Hematopoietic multipotent progenitor cell treated with erythropoietin and hydrocortisone succinate and interleukin-3 and kit ligand, for 15 days (in vitro differentiated cells): ENCODE data around the gene ERVH48-1.
"Not testable (repeated sequence)": the region's sequence is repeated elsewhere in the genome, so short reads cannot be mapped to it uniquely, and the experiment has no call there.

Experiments
- DNase-seq: peaks from one replicate; pipeline ENCODE4 v3.0.0-alpha.2; 2015; ENCODE audit warnings: low spot score

ERVH48-1 gene

DNA sequence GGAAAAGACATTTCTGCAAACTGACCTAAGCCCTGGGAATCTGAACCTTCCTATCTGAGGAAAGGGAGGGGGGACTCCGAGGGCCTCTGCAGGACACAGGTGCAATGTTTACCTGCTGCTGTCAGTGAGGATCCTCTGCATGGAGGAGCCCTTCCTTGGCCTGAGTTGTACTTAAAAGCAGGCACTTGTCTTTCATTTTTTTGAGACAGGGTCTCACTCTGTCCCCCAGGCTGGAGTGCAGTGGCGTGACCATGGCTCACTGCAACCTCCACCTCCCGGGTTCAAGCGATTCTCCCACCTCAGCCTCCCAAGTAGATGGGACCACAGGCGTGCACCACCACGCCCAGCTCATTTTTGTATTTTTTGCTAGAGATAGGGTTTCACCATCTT, 13.2 kb upstream of the ERVH48-1 start:
- DNase-seq = not testable (repeated sequence)

DNA sequence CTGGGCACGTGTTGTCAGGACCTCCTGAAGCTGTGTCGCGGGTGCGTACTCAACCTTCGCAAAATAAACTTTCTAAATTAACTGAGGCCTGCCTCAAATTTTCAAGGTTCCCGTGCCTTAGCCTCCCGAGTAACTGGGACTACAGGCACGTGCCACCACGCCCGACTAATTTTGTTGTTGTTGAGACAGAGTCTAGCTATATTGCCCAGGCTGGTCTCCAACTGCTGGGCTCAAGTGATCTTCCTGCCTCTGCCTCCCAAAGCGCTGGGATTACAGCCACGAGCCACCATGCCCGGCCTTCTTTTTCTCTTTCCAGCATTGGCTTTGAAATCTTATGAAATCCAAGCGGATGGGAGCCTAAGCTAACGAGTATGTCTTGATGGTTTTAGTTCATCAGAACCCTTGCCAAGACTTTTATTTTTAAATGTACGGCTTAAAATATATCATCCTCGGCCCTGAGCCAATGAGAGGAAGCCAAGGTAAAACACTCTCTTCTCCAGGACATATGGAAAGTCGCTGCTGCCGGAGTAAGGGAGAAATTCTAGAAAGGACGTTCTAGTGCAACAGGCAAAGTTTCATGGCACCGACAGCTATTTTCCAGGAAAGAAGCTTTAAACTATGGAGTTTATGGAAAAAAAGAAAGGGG, 12.7 kb upstream of the ERVH48-1 start:
- no peak for DNase-seq

DNA sequence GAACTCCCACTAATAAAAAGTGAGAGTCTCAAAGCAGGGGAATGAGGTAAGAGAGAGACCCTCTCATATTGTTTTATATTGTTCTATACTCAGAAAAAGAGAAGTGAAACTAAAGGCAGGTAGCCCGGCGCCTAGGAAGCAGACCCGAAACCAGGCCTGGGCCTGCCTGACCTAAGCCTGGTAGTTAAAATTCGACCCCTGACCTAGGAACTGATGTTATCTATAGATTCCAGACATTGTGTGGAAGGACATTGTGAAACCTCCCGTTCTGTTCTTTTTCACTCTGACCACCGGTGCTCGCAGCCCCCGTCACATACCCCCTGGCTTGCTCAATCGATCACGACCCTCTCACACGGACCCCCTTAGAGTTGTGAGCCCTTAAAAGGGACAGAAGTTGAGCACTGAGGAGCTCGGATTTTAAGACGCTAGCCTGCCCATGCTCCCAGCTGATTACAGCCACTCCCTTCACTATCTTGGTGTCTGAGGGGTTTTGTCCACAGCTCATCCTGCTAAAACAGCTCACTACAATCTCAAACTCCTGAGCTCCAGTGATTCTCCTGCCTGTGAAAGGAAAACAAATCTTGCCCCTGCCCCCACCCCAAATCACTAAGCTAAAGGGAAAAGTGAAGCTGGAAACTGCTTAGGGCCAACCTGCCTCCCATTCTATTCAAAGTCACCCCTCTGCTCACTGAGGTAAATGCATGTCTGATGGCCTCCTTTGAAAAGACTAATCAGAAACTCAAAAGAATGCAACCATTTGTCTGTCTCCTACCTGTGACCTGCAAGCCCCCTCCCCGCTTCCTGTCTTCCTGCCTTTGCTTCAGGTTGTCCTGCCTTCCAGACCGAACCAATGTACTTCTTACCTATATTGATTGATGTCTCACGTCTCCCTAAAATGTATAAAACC, 11.9 kb upstream of the ERVH48-1 start:
- not testable (repeated sequence) for DNase-seq

DNA sequence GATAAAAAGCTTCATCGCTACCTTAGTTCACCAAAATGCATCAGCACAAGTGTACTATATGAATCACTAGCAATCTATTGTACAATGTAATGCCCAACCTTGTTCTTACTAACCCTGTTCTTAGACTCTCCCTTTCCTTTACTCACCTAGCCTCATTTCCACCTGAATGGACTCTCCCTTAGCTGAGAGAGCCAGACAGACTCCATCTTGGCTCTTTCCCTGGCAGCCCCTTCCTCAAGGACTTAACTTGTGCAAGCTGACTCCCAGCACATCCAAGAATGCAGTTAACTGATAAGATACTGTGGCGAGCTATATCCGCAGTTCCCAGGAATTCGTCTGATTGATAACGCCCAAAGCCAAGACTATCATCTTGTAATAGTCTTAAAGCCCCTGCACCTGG, 10.9 kb upstream of the ERVH48-1 start:
- DNase-seq = not testable (repeated sequence)

DNA sequence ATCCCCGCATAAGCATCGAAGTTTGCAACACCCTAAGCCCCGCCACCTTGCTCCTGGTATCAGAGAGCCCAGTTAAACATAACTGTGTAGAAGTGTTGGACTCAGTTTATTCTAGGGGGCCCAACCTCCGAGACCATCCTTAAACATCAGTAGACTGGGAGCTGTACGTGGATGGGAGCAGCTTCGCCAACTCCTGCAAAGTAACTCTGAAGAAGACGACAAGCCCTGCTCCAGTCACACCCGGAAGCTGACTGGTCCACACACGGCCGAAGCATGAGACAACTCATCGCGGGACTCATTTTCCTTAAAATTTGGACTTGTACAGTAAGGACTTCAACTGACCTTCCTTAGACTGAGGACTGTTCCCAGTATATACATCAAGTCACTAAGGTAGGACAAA, 8.5 kb upstream of the ERVH48-1 start:
- DNase-seq = not testable (repeated sequence)

DNA sequence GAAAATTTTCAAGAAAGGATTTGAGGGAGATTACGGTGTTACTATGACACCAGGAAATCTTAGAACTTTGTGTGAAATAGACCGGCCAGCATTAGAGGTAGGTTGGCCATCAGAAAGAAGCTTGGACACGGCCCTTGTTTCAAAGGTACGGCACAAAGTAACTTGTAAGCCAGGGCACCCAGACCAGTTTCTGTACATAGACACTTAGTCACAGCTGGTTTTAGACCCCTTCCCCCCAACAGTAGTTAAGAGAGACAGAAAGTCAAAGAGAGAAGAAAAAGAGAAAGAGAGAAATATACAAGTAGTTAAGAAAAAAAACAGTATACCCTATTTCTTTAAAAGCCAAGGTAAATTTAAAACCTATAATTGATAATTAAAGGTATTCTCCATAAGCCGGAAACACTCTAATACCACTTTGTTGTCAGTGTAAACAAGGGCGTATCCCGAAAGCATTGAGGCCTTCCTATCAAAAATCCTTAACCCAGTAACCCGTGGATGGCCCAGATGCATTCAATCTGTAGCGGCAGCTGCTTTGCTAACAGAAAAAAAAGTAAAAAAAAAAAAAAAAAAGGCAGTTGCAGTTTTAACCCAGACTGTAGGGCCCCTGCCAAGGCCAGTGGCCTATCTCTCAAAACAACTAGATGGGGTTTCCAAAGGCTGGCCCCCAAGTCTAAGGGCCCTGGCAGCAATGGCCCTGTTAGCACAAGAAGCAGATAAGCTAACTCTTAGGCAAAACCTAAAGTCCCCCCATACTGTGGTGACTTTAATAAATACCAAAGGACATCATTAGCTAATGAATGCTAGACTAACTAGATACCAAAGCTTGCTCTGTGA, 7.9 kb upstream of the ERVH48-1 start:
- not testable (repeated sequence) for DNase-seq

DNA sequence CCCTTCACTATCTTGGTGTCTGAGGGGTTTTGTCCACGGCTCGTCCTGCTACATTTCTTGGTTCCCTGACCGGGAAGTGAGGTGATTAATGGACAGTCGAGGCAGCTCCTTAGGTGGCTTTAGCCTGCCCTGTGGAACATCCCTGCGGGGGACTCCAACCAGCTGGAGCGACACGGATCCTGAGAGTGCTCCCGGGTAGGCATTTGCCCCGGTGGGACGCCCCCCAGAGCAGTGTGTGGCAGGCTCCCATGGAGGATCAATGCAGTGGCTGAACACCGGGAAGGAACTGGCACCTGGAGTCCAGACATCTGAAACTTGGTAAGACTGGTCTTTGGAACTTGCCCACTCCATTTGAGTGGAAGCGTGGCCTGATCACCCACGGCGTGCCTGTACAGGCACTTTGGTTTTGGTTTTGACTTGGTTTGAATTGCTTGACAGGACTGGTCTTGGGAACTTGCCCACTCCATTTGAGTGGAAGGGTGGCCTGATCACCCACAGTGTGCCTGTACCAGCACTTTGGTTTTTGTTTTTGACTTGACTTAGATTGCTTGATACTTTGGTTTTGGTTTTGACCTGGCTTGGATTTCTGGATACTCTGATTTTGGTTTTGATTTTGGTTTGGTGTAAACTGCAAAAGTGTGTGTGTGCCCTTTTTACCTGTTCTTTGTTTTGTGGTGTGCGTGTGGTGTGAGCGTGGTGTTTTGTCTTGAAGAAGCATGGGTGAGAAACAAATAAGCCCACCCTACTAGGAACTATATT, 7.1 kb upstream of the ERVH48-1 start:
- DNase-seq = not testable (repeated sequence)

DNA sequence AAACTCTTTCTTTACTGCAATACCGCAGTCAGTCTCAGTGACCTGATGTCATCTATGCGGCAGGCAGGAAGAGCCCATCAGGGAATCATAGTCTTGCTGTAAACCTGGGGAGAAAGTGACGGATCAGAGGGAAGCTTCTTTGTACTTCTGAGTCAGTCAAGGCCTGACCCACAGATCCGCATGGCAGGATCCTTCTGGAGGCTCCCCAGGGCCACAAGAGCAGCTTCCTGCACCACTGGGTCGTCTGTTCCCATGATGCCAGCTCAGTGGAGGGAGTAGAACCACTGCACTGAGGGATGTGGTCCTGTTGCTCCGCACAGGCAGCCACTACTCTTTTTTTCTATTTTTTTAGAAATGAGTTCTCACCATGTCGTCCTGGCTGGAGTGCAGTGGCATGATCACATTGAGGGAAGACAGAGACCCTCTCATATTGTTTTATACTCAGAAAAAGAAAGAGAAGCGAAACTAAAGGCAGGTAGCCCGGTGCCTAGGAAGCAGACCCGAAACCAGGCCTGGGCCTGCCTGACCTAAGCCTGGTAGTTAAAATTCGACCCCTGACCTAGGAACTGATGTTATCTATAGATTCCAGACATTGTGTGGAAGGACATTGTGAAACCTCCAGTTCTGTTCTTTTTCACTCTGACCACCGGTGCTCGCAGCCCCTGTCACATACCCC, 6.3 kb upstream of the ERVH48-1 start:
- DNase-seq = no peak

DNA sequence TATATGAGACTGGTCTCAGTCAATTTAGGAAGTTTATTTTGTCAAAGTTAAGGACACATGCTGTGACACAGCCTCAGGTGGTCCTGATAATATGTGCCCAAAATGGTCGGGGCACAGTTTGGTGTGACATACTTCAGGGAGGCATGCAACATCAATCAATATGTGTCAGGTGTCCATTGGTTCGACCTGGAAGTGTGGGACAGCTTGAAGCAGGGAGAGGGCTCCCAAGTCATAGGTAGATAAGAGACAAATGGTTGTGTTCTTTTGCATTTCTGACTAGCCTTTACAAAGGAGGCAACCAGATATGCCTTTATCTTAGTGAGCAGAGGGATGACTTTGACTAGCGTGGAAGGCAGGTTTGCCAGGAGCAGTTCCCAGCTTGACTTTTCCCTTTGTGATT, 4.5 kb upstream of the ERVH48-1 start:
- no peak for DNase-seq

DNA sequence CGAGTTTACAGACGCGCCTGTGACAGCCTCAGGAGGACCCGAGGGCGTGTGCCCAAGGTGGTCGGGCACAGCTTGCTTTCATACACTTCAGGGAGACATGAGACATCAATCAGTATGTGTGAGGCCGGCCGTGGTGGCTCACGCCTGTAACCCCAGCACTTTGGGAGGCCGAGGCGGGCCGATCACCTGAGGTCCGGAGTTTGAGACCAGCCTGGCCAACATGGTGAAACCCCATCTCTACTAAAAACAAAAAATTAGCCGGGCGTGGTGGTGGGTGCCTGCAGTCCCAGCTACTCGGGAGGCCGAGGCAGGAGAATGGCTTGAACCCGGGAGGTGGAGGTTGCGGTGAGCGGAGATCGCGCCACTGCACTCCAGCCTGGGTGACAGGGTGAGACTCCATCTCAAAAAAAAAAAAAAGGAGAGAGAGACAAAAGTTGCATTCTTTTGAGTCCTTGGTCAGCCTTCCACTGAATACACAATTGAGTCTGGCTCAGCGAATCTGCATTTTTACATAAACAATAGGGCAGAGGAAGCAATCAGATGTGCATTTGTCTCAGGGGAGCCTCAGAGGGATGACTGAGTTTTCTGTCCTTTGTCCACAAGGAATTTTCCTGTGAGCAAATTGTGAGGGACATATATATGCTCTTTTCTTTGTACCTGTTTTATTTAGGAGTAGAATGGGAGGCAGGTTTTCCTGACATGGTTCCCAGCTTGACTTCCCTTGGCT, 2.2 kb upstream of the ERVH48-1 start:
- DNase-seq = not testable (repeated sequence)

DNA sequence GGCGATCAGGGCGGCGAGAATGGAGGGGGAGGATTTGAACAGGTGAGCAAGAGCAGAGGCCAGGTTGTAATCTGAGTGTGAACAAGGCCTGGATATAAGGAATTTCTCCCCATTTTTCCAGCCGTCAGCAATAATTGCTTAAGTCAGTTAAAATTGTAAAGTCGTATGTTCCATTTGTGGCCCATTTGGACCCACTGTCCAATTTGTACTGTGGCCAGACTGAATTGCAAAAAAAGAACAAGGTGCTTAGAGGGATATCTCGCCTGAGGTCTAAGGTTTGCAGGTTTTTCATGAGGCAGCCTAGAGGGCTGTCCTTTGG, 1.0 kb downstream of the ERVH48-1 start:
- DNase-seq = no peak

DNA sequence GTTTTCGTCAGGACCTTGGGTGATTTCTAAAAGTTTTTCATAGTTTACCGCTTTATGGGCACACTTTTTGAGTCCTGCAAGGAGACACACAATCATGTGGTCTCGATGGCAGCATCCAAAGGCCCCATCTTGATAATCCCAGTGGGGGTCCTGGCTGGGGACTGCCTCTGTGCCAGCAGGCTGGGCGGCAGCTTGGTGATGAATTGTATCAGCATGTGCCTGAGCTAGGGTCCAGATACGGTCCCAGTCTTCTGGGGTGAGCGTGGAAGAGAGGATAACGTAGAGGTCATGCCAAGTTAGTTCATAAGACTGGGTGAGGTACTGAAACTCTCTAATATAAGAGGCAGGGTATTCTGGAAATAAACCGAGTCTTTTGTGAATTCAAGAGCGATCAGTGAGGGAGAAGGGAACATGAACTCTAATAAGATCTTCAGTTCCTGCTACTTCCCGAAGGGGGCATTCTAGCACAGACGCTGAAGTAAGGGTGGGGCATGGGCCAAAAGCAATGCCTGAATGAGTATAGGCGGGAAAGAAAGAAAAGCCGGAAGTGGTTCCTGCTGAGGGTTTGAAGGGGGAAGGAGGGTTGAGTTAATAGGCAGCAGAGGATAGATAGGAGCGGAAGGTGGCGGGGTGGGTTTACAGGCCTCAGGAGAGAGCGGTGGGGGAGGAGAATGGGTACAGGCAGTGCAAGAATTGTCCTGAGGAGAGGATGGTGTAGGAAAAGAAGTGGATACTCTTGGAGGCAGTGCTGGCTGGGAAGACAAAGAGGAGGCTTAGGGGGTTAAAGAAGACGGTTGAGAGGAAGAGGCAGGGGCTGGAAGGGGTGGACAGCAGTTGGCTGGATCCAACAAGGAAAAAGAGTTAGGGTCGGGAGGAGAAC, 1.6 kb downstream of the ERVH48-1 start:
- peak; percentile 88 for DNase-seq

DNA sequence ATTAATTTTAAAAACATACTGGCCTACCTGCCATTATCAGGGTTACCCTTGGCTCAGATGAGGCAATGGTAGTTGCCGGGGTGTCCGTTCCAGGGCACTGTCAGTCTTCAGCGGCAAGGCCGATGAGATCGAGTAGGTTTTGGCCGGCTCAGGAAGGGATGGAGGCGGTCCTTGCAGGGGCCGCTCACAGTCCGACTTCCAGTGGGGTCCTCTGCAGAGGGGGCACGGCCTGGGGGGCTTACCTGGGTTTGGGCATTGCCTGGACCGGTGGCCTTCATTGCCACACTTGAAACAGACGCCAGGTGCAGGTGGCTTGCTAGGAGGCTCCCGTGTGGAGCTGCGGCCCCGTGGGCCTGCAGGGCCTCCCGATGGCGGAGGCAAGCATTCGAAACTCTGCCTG, 2.5 kb downstream of the ERVH48-1 start:
- DNase-seq = no peak

DNA sequence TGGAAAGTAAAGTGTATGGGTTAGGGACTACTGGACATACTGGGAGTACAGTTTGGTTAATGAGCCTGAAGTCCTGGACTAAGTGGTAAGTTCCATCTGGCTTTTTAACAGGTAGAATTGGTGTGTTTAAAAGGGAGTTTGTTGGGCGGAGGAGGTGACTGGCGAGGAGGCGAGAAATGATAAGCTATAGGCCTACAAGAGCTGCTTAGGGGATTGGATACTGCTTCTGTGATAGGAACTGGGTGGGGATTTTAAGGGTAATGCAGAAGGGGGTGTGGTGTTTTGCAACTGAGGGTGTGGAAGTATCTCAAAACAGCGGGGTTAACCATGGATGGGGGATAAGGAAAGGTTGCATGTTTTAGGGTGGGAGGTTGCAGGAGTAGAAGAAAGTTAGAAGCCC, 3.5 kb downstream of the ERVH48-1 start:
- DNase-seq = peak; percentile 83

DNA sequence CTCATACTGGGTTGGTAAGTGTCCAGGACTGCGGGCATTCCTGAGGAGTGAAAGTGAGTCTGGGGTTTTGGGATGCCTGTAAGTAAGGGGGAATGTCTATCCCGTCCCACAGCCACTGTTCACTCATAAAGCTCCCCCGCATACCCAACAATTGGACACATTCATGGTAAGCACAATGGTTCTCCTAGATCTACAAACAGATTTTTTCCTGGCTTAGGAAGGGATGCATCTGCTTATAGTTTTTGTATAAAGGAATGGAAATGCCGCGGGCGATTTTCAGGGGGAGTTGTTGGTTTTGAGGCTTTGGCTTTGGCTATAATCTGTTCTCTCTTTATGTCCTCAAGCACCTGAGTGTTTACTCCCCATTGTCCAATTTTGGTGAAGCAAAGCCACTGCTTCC, 7.1 kb downstream of the ERVH48-1 start:
- DNase-seq = no peak

DNA sequence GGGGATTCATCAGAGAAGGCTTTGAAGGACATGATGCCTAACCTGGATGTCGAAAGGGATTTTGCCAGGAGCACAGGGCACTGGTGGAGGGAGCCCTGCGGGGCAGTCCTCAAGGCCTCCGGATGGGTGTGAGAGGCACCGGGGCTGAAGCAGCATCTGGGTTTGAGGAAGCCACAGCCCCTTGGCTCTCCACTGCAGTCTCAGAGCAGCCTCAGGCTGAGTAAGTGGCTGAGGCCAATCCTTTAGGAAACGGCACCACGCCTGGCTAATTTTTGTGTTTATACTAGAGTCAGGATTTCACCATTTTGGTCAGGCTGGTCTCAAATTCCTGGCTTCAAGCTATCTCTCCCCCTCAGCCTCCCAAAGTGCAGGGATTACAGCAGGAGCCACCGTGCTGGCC, 12.0 kb downstream of the ERVH48-1 start:
- no peak for DNase-seq

DNA sequence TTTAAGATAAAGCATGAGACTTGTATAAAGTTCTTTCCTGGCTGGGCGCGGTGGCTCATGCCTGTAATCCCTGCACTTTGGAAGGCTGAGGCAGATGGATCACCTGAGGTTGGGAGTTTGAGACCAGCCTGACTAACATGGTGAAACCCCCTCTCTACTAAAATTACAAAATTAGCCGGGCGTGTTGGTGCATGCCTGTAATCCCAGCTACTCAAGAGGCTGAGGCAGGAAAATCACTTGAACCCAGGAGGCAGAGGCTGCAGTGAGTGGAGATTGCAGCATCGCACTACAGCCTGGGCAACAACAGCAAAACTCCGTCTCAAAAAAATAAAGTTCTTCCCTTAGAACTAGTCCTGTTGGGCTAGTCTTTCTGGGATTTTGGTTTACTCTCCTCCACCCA, 13.5 kb downstream of the ERVH48-1 start:
- not testable (repeated sequence) for DNase-seq

DNA sequence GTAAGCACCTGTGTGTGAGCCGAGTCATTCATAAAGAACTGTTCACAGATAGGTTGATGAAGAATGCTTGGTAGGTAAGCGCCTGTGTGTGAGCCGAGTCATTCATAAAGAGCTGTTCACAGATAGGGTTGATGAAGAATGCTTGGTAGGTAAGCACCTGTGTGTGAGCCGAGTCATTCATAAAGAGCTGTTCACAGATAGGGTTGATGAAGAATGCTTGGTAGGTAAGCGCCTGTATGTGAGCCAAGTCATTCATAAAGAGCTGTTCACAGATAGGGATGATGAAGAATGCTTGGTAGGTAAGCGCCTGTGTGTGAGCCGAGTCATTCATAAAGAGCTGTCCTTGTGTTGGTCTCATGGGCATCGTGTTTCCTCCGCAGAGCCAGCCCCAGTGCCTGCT, 16.9 kb downstream of the ERVH48-1 start:
- DNase-seq = not testable (repeated sequence)

DNA sequence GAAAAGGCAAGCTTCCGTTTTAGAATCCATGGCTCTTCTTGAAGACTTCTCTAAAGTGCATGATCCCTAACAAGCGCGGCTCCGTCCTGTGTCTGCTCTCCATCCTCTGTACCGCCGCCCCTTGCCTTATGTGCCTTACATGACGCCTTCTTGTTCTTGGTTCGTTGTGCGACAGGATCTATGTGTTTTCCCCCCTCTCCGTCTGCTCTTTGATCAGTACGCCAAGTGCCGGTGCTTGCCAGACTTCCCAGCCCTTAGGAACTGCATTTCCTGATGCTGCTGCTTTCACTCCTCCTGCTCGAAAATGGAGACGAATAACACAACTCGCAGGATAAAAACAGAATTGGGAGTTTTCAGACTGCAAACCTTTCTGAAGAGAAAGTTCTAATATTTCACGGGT, 19.2 kb downstream of the ERVH48-1 start:
- DNase-seq = no peak

DNA sequence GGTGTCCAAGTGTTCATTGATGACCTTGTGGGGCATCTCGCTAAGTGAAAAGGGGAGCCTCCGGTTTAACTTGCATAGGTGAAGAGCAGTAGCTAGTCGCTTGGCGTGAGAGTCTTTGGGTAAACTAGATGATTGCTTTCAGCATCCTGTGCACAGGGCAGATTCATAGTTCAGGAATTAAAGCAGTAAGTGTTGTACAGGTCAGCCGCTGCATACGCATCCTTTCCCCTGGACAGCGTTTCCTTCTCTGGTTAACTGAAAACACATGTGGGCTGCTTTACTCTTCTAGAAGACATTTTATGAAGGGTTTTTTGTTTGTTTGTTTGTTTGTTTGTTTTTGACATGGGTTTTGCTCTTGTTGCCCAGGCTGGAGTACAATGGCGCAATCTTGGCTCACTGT, 20.2 kb downstream of the ERVH48-1 start:
- no peak for DNase-seq
